ENCODE results near the gene TEX28.
"Not testable (repeated sequence)": the region's sequence is repeated elsewhere in the genome, so short reads cannot be mapped to it uniquely, and the experiment has no call there.

TEX28 gene

GRCh38 chrX:154247377-154248045 is 47.4 kb downstream of the TEX28 start:
- not testable (repeated sequence) for DNase-seq (ENCODE audit: low read depth in 2 of 2)

- not testable (repeated sequence) for DNase-seq (ENCODE audit: low read depth in 2 of 2)
Measured at GRCh38 chrX:154239982-154240503, 54.9 kb downstream of the TEX28 start.

GRCh38 chrX:154238939-154239559 is 55.9 kb downstream of the TEX28 start:
- not testable (repeated sequence) for DNase-seq (ENCODE audit: low read depth in 2 of 2)

DNA sequence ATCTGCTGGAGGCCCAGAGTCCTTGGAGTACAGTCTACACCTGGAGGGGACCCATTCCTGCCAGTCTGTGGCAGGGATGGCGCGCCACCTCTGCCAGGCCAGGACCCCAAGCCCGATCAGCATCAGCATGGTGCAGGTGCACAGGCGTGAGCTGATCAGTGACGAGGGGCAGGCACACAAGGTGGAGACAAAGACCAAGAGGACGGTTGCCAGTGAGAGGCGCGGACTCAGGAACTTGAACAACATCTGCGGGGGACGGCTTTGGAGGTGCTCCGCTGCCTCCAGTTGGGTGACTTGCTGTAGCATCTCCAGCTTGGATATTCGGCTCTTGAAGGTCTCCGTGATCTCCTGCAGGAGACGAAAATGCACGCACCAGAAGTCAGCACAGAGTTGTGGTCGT is 61.3 kb downstream of the TEX28 start:
- DNase-seq (ENCODE audit: low read depth in 2 of 2): not testable (repeated sequence)

DNA sequence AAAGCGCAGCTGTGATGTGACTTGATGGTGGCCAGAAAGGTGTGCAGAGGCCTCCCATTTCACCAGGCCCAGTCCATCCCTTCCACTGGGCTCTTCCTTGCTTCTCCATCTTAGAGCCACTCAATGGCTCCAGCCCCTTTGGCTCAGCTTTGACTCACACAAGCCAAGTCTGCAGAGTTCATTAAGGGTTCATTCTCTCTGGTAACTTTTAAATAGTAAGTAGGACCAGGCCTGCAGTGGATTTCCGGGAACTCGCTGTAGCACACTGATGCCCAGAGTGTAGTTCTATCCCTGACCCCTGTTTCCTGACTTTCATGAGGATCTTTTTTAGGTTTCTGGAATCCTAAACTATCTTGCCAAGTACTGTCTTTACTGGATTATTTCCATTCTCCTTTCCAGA is 63.5 kb downstream of the TEX28 start:
- not testable (repeated sequence) for DNase-seq (ENCODE audit: low read depth in 2 of 2)

GRCh38 chrX:154226706-154227105 is 68.2 kb downstream of the TEX28 start:
- not testable (repeated sequence) for DNase-seq (ENCODE audit: low read depth in 2 of 2)

DNA sequence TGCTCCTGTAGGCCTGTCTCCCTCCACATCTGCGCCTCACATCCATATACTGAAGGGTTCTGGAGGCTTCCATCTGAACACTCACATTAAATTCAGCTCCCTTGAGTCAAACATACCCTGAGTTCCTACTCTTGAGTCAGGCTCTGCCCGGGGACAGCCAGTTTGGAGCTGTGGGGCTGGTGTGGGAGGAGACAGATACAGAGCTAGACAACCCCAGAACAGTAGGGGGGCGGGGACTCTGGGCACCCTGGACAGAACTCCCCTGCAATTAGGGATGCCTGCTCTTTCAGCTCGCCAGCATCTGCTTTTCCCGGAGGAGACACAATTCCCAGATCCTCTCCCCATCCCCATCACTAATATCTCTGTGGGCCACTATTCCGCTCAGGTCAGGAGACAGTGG is 69.6 kb downstream of the TEX28 start:
- DNase-seq (ENCODE audit: low read depth in 2 of 2): not testable (repeated sequence)
